WTC11 (cell line): Measurements from ENCODE around the gene YTHDC2. TPM values are rescaled to one million over a fixed set of nuclear protein-coding genes. Genes with fewer than 3 reads are reported as not detected.

Experiments
- CREM ChIP-seq: sonication (generic); formaldehyde crosslinking; IDR thresholded peaks from 2 replicates; pipeline ENCODE4 v1.8.1; 2022; ENCODE audit warnings: mild to moderate bottlenecking, missing genetic modification reagents, moderate library complexity
- ELF4 ChIP-seq: sonication (generic); formaldehyde crosslinking; IDR thresholded peaks from 2 replicates; pipeline ENCODE4 v1.8.1; 2022; ENCODE audit warnings: low read depth, mild to moderate bottlenecking, moderate library complexity, missing genetic modification reagents
- EMX1 ChIP-seq: fragments of 250-450 bp; sonication (Bioruptor Pico); IDR thresholded peaks from 2 replicates; pipeline ENCODE4 v1.8.0; 2021; ENCODE audit warnings: mild to moderate bottlenecking
- GABPB1 ChIP-seq: sonication (generic); formaldehyde crosslinking; IDR thresholded peaks from 2 replicates; pipeline ENCODE4 v1.8.1; 2023; ENCODE audit warnings: mild to moderate bottlenecking, missing genetic modification reagents
- GTF2I ChIP-seq: fragments of 250-450 bp; sonication (Bioruptor Pico); conservative IDR thresholded peaks from 2 replicates; pipeline ENCODE4 v1.4.0; 2021; ENCODE audit warnings: mild to moderate bottlenecking
- IRF2 ChIP-seq: sonication (generic); formaldehyde crosslinking; IDR thresholded peaks from 2 replicates; pipeline ENCODE4 v1.8.0; 2022; ENCODE audit warnings: low read depth, missing genetic modification reagents, borderline replicate concordance
- MXD4 ChIP-seq: fragments of 250-450 bp; sonication (Bioruptor Pico); IDR thresholded peaks from 2 replicates; pipeline ENCODE4 v1.8.0; 2021; ENCODE audit warnings: mild to moderate bottlenecking, moderate library complexity, borderline replicate concordance
- MYBL2 ChIP-seq: sonication (generic); formaldehyde crosslinking; IDR thresholded peaks from 2 replicates; pipeline ENCODE4 v1.8.1; 2023; ENCODE audit warnings: mild to moderate bottlenecking, moderate library complexity, missing genetic modification reagents
- NR1H2 ChIP-seq: sonication (generic); formaldehyde crosslinking; IDR thresholded peaks from 2 replicates; pipeline ENCODE4 v1.9.0; 2021; ENCODE audit warnings: mild to moderate bottlenecking, moderate library complexity, missing genetic modification reagents
- NR3C1 ChIP-seq: sonication (generic); formaldehyde crosslinking; conservative IDR thresholded peaks from 2 replicates; pipeline ENCODE4 v1.8.1; 2023; ENCODE audit warnings: low read depth, mild to moderate bottlenecking, missing genetic modification reagents
- OVOL2 ChIP-seq: fragments of 250-450 bp; sonication (Bioruptor Pico); IDR thresholded peaks from 2 replicates; pipeline ENCODE4 v1.9.0; 2021; ENCODE audit warnings: mild to moderate bottlenecking, borderline replicate concordance
- SOX15 ChIP-seq: fragments of 250-450 bp; sonication (Bioruptor Pico); IDR thresholded peaks from 2 replicates; pipeline ENCODE4 v1.9.0; 2021; ENCODE audit warnings: mild to moderate bottlenecking
- TCF7 ChIP-seq: sonication (generic); formaldehyde crosslinking; IDR thresholded peaks from 2 replicates; pipeline ENCODE4 v1.8.0; 2022; ENCODE audit warnings: mild to moderate bottlenecking, low read depth, missing genetic modification reagents, moderate library complexity
- TEAD4 ChIP-seq: sonication (generic); formaldehyde crosslinking; IDR thresholded peaks from 2 replicates; pipeline ENCODE4 v1.8.0; 2022; ENCODE audit warnings: mild to moderate bottlenecking, missing genetic modification reagents
- TP53 ChIP-seq: sonication (generic); formaldehyde crosslinking; IDR thresholded peaks from 2 replicates; pipeline ENCODE4 v1.8.1; 2023; ENCODE audit warnings: mild to moderate bottlenecking, missing genetic modification reagents
- ZBTB21 ChIP-seq: sonication (generic); formaldehyde crosslinking; IDR thresholded peaks from 2 replicates; pipeline ENCODE4 v1.8.1; 2023; ENCODE audit warnings: mild to moderate bottlenecking, missing genetic modification reagents, borderline replicate concordance
- ZNF219 ChIP-seq: sonication (generic); formaldehyde crosslinking; IDR thresholded peaks from 2 replicates; pipeline ENCODE4 v1.8.0; 2023; ENCODE audit warnings: missing genetic modification reagents, mild to moderate bottlenecking, borderline replicate concordance
- ZNF232 ChIP-seq: sonication (generic); formaldehyde crosslinking; IDR thresholded peaks from 2 replicates; pipeline ENCODE4 v1.8.0; 2022; ENCODE audit warnings: mild to moderate bottlenecking, missing genetic modification reagents
- ZNF263 ChIP-seq: sonication (generic); formaldehyde crosslinking; IDR thresholded peaks from 2 replicates; pipeline ENCODE4 v1.8.1; 2022; ENCODE audit warnings: low read depth, mild to moderate bottlenecking, moderate library complexity, missing genetic modification reagents
- ZNF396 ChIP-seq: fragments of 250-450 bp; sonication (Bioruptor Pico); IDR thresholded peaks from 2 replicates; pipeline ENCODE4 v1.8.0; 2021; ENCODE audit warnings: mild to moderate bottlenecking, moderate library complexity, borderline replicate concordance
- total RNA-seq: library from RNA; stranded (reverse); gene quantifications from 3 replicates; pipeline ENCODE4 v1.2.3, GENCODE V29; 2021
- TF ChIP-seq, protein P1 (sequence below): sonication (generic); formaldehyde crosslinking; IDR thresholded peaks from 2 replicates; pipeline ENCODE4 v1.8.0; 2023; ENCODE audit warnings: missing genetic modification reagents, mild to moderate bottlenecking, borderline replicate concordance
- TF ChIP-seq, protein P2 (sequence below): sonication (generic); formaldehyde crosslinking; conservative IDR thresholded peaks from 2 replicates; pipeline ENCODE4 v1.8.1; 2022; ENCODE audit warnings: mild to moderate bottlenecking, missing genetic modification reagents
- TF ChIP-seq, protein P3 (sequence below): fragments of 250-450 bp; sonication (Bioruptor Pico); IDR thresholded peaks from 2 replicates; pipeline ENCODE4 v1.9.0; 2021; ENCODE audit warnings: mild to moderate bottlenecking
- TF ChIP-seq, protein P4 (sequence below): sonication (generic); formaldehyde crosslinking; IDR thresholded peaks from 2 replicates; pipeline ENCODE4 v1.8.1; 2023; ENCODE audit warnings: mild to moderate bottlenecking, missing genetic modification reagents
- TF ChIP-seq, protein P5 (sequence below): sonication (generic); formaldehyde crosslinking; IDR thresholded peaks from 2 replicates; pipeline ENCODE4 v1.8.0; 2022; ENCODE audit warnings: mild to moderate bottlenecking, missing genetic modification reagents
- TF ChIP-seq, protein P6 (sequence below): sonication (generic); formaldehyde crosslinking; IDR thresholded peaks from 2 replicates; pipeline ENCODE4 v1.8.1; 2022; ENCODE audit warnings: missing genetic modification reagents, borderline replicate concordance
- TF ChIP-seq, protein P7 (sequence below): sonication (generic); formaldehyde crosslinking; IDR thresholded peaks from 2 replicates; pipeline ENCODE4 v1.8.0; 2022; ENCODE audit warnings: mild to moderate bottlenecking, missing genetic modification reagents

YTHDC2 gene
- total RNA-seq, 1 experiment from 2014 or later: 21.6 TPM

DNA sequence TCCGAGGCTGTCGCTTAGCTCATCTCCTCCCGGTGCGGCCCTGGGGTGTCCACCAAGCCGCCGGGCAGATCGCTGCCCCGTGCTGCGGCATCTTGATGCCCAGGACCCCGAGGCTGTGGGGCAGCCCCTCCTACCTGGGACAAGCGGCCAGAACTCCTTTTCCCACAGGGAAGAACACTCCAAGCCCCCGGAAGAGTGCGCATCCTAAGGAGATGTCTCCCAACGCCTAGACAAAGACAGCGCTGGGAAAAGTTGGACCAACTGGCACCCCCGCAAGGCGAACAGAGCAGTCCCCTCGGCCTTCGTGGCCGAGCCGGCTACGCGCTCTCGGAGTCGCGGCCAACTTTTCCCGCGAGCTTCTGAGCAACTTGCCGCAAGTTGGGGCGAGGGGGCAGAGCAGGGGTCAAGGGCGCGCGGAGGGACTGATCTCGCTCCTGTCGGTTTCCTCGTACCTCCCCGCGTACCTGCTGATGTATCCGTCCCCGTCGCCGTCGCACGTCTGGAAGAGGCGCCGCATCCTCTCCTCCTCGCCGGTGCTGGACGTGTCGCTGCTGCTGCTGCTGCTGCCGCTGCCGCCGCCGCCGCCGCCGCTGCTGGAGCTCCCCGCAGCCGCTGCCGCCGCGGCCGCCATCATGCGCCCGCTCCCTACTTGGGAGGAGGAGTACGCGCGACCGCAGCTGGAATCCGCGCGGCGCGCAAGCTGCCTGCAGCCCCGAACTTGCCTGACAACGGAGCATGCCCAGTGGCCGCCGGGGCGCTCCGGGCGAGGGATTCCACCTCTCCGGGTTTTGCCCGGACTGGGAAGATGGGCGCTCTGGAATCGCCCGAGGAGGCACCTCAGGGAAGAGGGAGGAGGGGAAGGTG, 25.5 kb upstream of the YTHDC2 start, which contains the start of gene MCC (continued):
- TF ChIP-seq, protein P1, sequence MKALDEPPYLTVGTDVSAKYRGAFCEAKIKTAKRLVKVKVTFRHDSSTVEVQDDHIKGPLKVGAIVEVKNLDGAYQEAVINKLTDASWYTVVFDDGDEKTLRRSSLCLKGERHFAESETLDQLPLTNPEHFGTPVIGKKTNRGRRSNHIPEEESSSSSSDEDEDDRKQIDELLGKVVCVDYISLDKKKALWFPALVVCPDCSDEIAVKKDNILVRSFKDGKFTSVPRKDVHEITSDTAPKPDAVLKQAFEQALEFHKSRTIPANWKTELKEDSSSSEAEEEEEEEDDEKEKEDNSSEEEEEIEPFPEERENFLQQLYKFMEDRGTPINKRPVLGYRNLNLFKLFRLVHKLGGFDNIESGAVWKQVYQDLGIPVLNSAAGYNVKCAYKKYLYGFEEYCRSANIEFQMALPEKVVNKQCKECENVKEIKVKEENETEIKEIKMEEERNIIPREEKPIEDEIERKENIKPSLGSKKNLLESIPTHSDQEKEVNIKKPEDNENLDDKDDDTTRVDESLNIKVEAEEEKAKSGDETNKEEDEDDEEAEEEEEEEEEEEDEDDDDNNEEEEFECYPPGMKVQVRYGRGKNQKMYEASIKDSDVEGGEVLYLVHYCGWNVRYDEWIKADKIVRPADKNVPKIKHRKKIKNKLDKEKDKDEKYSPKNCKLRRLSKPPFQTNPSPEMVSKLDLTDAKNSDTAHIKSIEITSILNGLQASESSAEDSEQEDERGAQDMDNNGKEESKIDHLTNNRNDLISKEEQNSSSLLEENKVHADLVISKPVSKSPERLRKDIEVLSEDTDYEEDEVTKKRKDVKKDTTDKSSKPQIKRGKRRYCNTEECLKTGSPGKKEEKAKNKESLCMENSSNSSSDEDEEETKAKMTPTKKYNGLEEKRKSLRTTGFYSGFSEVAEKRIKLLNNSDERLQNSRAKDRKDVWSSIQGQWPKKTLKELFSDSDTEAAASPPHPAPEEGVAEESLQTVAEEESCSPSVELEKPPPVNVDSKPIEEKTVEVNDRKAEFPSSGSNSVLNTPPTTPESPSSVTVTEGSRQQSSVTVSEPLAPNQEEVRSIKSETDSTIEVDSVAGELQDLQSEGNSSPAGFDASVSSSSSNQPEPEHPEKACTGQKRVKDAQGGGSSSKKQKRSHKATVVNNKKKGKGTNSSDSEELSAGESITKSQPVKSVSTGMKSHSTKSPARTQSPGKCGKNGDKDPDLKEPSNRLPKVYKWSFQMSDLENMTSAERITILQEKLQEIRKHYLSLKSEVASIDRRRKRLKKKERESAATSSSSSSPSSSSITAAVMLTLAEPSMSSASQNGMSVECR (CRISPR knock-in tag): peak; percentile 11; the same call in 1 of the 2 replicates
- TF ChIP-seq, protein P2, sequence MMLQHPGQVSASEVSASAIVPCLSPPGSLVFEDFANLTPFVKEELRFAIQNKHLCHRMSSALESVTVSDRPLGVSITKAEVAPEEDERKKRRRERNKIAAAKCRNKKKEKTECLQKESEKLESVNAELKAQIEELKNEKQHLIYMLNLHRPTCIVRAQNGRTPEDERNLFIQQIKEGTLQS (CRISPR knock-in tag): no peak
- TF ChIP-seq, protein P3, sequence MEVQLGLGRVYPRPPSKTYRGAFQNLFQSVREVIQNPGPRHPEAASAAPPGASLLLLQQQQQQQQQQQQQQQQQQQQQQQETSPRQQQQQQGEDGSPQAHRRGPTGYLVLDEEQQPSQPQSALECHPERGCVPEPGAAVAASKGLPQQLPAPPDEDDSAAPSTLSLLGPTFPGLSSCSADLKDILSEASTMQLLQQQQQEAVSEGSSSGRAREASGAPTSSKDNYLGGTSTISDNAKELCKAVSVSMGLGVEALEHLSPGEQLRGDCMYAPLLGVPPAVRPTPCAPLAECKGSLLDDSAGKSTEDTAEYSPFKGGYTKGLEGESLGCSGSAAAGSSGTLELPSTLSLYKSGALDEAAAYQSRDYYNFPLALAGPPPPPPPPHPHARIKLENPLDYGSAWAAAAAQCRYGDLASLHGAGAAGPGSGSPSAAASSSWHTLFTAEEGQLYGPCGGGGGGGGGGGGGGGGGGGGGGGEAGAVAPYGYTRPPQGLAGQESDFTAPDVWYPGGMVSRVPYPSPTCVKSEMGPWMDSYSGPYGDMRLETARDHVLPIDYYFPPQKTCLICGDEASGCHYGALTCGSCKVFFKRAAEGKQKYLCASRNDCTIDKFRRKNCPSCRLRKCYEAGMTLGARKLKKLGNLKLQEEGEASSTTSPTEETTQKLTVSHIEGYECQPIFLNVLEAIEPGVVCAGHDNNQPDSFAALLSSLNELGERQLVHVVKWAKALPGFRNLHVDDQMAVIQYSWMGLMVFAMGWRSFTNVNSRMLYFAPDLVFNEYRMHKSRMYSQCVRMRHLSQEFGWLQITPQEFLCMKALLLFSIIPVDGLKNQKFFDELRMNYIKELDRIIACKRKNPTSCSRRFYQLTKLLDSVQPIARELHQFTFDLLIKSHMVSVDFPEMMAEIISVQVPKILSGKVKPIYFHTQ (CRISPR knock-in tag): no peak
- TF ChIP-seq, protein P4, sequence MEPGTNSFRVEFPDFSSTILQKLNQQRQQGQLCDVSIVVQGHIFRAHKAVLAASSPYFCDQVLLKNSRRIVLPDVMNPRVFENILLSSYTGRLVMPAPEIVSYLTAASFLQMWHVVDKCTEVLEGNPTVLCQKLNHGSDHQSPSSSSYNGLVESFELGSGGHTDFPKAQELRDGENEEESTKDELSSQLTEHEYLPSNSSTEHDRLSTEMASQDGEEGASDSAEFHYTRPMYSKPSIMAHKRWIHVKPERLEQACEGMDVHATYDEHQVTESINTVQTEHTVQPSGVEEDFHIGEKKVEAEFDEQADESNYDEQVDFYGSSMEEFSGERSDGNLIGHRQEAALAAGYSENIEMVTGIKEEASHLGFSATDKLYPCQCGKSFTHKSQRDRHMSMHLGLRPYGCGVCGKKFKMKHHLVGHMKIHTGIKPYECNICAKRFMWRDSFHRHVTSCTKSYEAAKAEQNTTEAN: peak; percentile 71; the same call in 1 of the 2 replicates
- TF ChIP-seq ZNF263 (CRISPR knock-in tag) (peak; percentile 70; the same call in 1 of the 2 replicates), EMX1 (CRISPR knock-in tag) (no peak), SOX15 (CRISPR knock-in tag) (no peak), CREM (CRISPR knock-in tag) (peak; percentile 78; the same call in 1 of the 2 replicates), IRF2 (CRISPR knock-in tag) (no peak), TP53 (no peak; the same call in 1 of the 2 replicates), GTF2I (CRISPR knock-in tag) (no peak), NR3C1 (CRISPR knock-in tag) (no peak), ZNF219 (CRISPR knock-in tag) (no peak), MXD4 (no peak), TCF7 (CRISPR knock-in tag) (0 out of 2 replicates have a peak, but pooled peaks have one; percentile 74), ELF4 (CRISPR knock-in tag) (no peak), ZBTB21 (0 out of 2 replicates have a peak, but pooled peaks have one; percentile 45), MYBL2 (CRISPR knock-in tag) (no peak), NR1H2 (CRISPR knock-in tag) (no peak), ZNF232 (CRISPR knock-in tag) (no peak), OVOL2 (CRISPR knock-in tag) (no peak), GABPB1 (CRISPR knock-in tag) (0 out of 2 replicates have a peak, but pooled peaks have one; percentile 27), ZNF396 (CRISPR knock-in tag) (no peak), TEAD4 (CRISPR knock-in tag) (peak; percentile 57)
- TF ChIP-seq, protein P5, sequence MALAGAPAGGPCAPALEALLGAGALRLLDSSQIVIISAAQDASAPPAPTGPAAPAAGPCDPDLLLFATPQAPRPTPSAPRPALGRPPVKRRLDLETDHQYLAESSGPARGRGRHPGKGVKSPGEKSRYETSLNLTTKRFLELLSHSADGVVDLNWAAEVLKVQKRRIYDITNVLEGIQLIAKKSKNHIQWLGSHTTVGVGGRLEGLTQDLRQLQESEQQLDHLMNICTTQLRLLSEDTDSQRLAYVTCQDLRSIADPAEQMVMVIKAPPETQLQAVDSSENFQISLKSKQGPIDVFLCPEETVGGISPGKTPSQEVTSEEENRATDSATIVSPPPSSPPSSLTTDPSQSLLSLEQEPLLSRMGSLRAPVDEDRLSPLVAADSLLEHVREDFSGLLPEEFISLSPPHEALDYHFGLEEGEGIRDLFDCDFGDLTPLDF (CRISPR knock-in tag): no peak; the same call in 1 of the 2 replicates
- TF ChIP-seq, protein P6, sequence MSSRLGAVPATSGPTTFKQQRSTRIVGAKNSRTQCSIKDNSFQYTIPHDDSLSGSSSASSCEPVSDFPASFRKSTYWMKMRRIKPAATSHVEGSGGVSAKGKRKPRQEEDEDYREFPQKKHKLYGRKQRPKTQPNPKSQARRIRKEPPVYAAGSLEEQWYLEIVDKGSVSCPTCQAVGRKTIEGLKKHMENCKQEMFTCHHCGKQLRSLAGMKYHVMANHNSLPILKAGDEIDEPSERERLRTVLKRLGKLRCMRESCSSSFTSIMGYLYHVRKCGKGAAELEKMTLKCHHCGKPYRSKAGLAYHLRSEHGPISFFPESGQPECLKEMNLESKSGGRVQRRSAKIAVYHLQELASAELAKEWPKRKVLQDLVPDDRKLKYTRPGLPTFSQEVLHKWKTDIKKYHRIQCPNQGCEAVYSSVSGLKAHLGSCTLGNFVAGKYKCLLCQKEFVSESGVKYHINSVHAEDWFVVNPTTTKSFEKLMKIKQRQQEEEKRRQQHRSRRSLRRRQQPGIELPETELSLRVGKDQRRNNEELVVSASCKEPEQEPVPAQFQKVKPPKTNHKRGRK: 0 out of 2 replicates have a peak, but pooled peaks have one; percentile 41
- TF ChIP-seq, protein P7, sequence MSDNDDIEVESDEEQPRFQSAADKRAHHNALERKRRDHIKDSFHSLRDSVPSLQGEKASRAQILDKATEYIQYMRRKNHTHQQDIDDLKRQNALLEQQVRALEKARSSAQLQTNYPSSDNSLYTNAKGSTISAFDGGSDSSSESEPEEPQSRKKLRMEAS (CRISPR knock-in tag): peak; percentile 68
